HL-60 (cell line): ENCODE results near the gene IMMP2L.
"Not testable (repeated sequence)": the region's sequence is repeated elsewhere in the genome, so short reads cannot be mapped to it uniquely, and the experiment has no call there.

Source experiments
- POLR2AphosphoS5 ChIP-seq: IDR thresholded peaks from 2 replicates; pipeline ENCODE4 v1.6.1; 2012; ENCODE audit warnings: low read depth
- SPI1 ChIP-seq: IDR thresholded peaks from 2 replicates; pipeline ENCODE4 v1.6.1; 2012; ENCODE audit warnings: low read depth, mild to moderate bottlenecking, borderline replicate concordance
- TF ChIP-seq, protein P1 (sequence below): IDR thresholded peaks from one replicate; pipeline ENCODE4 v1.5.1; 2011; ENCODE audit warnings: low read length, control low read depth, inconsistent platforms; ENCODE audit not compliant: insufficient read depth
- TF ChIP-seq, protein P2 (sequence below): IDR thresholded peaks from 2 replicates; pipeline ENCODE4 v1.6.1; 2012; ENCODE audit warnings: low read depth; ENCODE audit not compliant: insufficient replicate concordance

DNA sequence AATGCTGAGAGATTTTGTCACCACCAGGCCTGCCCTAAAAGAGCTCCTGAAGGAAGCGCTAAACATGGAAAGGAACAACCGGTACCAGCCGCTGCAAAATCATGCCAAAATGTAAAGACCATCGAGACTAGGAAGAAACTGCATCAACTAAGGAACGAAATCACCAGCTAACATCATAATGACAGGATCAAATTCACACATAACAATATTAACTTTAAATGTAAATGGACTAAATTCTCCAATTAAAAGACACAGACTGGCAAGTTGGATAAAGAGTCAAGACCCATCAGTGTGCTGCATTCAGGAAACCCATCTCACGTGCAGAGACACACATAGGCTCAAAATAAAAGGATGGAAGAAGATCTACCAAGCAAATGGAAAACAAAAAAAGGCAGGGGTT is 114.8 kb downstream of the IMMP2L start:
- TF ChIP-seq, protein P1, sequence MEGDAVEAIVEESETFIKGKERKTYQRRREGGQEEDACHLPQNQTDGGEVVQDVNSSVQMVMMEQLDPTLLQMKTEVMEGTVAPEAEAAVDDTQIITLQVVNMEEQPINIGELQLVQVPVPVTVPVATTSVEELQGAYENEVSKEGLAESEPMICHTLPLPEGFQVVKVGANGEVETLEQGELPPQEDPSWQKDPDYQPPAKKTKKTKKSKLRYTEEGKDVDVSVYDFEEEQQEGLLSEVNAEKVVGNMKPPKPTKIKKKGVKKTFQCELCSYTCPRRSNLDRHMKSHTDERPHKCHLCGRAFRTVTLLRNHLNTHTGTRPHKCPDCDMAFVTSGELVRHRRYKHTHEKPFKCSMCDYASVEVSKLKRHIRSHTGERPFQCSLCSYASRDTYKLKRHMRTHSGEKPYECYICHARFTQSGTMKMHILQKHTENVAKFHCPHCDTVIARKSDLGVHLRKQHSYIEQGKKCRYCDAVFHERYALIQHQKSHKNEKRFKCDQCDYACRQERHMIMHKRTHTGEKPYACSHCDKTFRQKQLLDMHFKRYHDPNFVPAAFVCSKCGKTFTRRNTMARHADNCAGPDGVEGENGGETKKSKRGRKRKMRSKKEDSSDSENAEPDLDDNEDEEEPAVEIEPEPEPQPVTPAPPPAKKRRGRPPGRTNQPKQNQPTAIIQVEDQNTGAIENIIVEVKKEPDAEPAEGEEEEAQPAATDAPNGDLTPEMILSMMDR, result not testable (repeated sequence)
- TF ChIP-seq, protein P2, sequence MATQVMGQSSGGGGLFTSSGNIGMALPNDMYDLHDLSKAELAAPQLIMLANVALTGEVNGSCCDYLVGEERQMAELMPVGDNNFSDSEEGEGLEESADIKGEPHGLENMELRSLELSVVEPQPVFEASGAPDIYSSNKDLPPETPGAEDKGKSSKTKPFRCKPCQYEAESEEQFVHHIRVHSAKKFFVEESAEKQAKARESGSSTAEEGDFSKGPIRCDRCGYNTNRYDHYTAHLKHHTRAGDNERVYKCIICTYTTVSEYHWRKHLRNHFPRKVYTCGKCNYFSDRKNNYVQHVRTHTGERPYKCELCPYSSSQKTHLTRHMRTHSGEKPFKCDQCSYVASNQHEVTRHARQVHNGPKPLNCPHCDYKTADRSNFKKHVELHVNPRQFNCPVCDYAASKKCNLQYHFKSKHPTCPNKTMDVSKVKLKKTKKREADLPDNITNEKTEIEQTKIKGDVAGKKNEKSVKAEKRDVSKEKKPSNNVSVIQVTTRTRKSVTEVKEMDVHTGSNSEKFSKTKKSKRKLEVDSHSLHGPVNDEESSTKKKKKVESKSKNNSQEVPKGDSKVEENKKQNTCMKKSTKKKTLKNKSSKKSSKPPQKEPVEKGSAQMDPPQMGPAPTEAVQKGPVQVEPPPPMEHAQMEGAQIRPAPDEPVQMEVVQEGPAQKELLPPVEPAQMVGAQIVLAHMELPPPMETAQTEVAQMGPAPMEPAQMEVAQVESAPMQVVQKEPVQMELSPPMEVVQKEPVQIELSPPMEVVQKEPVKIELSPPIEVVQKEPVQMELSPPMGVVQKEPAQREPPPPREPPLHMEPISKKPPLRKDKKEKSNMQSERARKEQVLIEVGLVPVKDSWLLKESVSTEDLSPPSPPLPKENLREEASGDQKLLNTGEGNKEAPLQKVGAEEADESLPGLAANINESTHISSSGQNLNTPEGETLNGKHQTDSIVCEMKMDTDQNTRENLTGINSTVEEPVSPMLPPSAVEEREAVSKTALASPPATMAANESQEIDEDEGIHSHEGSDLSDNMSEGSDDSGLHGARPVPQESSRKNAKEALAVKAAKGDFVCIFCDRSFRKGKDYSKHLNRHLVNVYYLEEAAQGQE, result not testable (repeated sequence)
- TF ChIP-seq POLR2AphosphoS5, SPI1: not testable (repeated sequence)
